GM23338 (cell line): ENCODE results near the gene MMP15. TPM values are rescaled to one million over a fixed set of nuclear protein-coding genes. Genes with fewer than 3 reads are reported as not detected.
"Not testable (repeated sequence)": the region's sequence is repeated elsewhere in the genome, so short reads cannot be mapped to it uniquely, and the experiment has no call there.

Experiments
- ATAC-seq: fragments of 200-7000 bp; cut with Tn5 transposase; 3 replicates; pipeline ENCODE4 v1.9.1; 2020
- DNase-seq: peaks from one replicate; pipeline ENCODE4 v3.0.0-alpha.2; 2015; ENCODE audit warnings: low spot score
- H2AFZ ChIP-seq: fragments of 200-600 bp; sonication (generic); 2 replicates; pipeline ENCODE4 v1.8.0; 2016; ENCODE audit warnings: antibody characterized with exemption, mild to moderate bottlenecking, moderate library complexity
- H3F3A ChIP-seq: fragments of 200-600 bp; sonication (generic); replicated peaks from 2 replicates; pipeline ENCODE4 v1.8.0; 2017; ENCODE audit warnings: antibody characterized with exemption, mixed run types, low read depth
- H3K27ac ChIP-seq: fragments of 200-600 bp; sonication (generic); 2 replicates; pipeline ENCODE4 v1.6.1; 2016; ENCODE audit warnings: low read depth
- H3K27me3 ChIP-seq: fragments of 200-600 bp; sonication (generic); 2 replicates; pipeline ENCODE4 v1.8.0; 2016; ENCODE audit warnings: mild to moderate bottlenecking, mixed run types, moderate library complexity; ENCODE audit not compliant: insufficient read depth
- H3K36me3 ChIP-seq: fragments of 200-600 bp; sonication (generic); 2 replicates; pipeline ENCODE4 v1.8.0; 2016; ENCODE audit warnings: mild to moderate bottlenecking; ENCODE audit not compliant: insufficient read depth
- H3K4me1 ChIP-seq: fragments of 200-600 bp; sonication (generic); 2 replicates; pipeline ENCODE4 v1.8.0; 2016; ENCODE audit warnings: mild to moderate bottlenecking, moderate library complexity; ENCODE audit not compliant: insufficient read depth
- H3K4me2 ChIP-seq: fragments of 200-600 bp; sonication (generic); 2 replicates; pipeline ENCODE4 v1.7.1; 2017; ENCODE audit warnings: mixed run types
- H3K4me3 ChIP-seq: fragments of 200-600 bp; sonication (generic); 2 replicates; pipeline ENCODE4 v1.6.1; 2016; ENCODE audit warnings: mixed run types
- H3K79me2 ChIP-seq: fragments of 200-600 bp; sonication (generic); replicated peaks from 2 replicates; pipeline ENCODE4 v1.8.0; 2017; ENCODE audit warnings: mild to moderate bottlenecking; ENCODE audit not compliant: insufficient read depth
- H3K9me2 ChIP-seq: fragments of 200-600 bp; sonication (generic); 2 replicates; pipeline ENCODE4 v1.8.0; 2017; ENCODE audit not compliant: insufficient read depth
- H4K20me1 ChIP-seq: fragments of 200-600 bp; sonication (generic); replicated peaks from 2 replicates; pipeline ENCODE4 v1.8.0; 2017; ENCODE audit warnings: mild to moderate bottlenecking; ENCODE audit not compliant: insufficient read depth
- H3K27ac Mint-ChIP-seq: 2 replicates; pipeline ENCODE4 v1.8.0; 2020; ENCODE audit warnings: inconsistent platforms, mild to moderate bottlenecking, moderate library complexity, mixed read lengths
- H3K27me3 Mint-ChIP-seq: 3 replicates; pipeline ENCODE4 v1.8.0; 2022; ENCODE audit warnings: low read depth, mild to moderate bottlenecking, moderate library complexity, mixed read lengths, inconsistent platforms; ENCODE audit not compliant: insufficient read depth, poor library complexity
- H3K36me3 Mint-ChIP-seq: 3 replicates; pipeline ENCODE4 v1.8.0; 2021; ENCODE audit warnings: low read depth, mild to moderate bottlenecking, inconsistent platforms, moderate library complexity, mixed read lengths
- H3K4me1 Mint-ChIP-seq: 3 replicates; pipeline ENCODE4 v1.8.0; 2020; ENCODE audit warnings: mild to moderate bottlenecking, inconsistent platforms, mixed read lengths
- H3K4me3 Mint-ChIP-seq: 3 replicates; pipeline ENCODE4 v1.8.0; 2021; ENCODE audit warnings: moderate library complexity, mild to moderate bottlenecking, inconsistent platforms, mixed read lengths
- H3K9me3 Mint-ChIP-seq: 3 replicates; pipeline ENCODE4 v1.8.0; 2020; ENCODE audit warnings: moderate library complexity, mild to moderate bottlenecking, inconsistent platforms, mixed read lengths
- CREB1 ChIP-seq: fragments of 250-450 bp; sonication (Bioruptor Pico); IDR thresholded peaks from 2 replicates; pipeline ENCODE4 v1.5.0; 2020; ENCODE audit warnings: low read depth, mild to moderate bottlenecking, moderate library complexity
- CTCF ChIP-seq, 2 experiments: fragments of 200-600 bp in 1 of 2; sonication (generic) in 1 of 2; conservative IDR thresholded peaks; 2 replicates each; pipeline versions ENCODE4 v1.5.1 to v1.6.1; 2016 to 2017; ENCODE audit warnings: antibody characterized with exemption in 2 of 2, low read depth in 2 of 2, mild to moderate bottlenecking in 2 of 2, moderate library complexity in 1 of 2
- ETS1 ChIP-seq: IDR thresholded peaks from 2 replicates; pipeline ENCODE4 v1.6.1; 2016; ENCODE audit warnings: antibody characterized with exemption
- EZH2 ChIP-seq: fragments of 200-600 bp; sonication (generic); IDR thresholded peaks from one replicate; pipeline ENCODE4 v1.8.0; 2017; ENCODE audit warnings: antibody characterized with exemption, mild to moderate bottlenecking, low read depth; ENCODE audit not compliant: unreplicated experiment
- EZH2phosphoT487 ChIP-seq: fragments of 200-600 bp; sonication (generic); IDR thresholded peaks from one replicate; pipeline ENCODE4 v1.8.1; 2018; ENCODE audit warnings: antibody characterized with exemption; ENCODE audit not compliant: unreplicated experiment
- JUNB ChIP-seq: IDR thresholded peaks from one replicate; pipeline ENCODE4 v1.6.1; 2016; ENCODE audit warnings: antibody characterized with exemption; ENCODE audit not compliant: unreplicated experiment
- NANOG ChIP-seq: IDR thresholded peaks from 2 replicates; pipeline ENCODE4 v1.6.1; 2016; ENCODE audit warnings: antibody characterized with exemption, borderline replicate concordance
- POLR2AphosphoS5 ChIP-seq: IDR thresholded peaks from 2 replicates; pipeline ENCODE4 v1.6.1; 2016; ENCODE audit warnings: antibody characterized with exemption, low read depth
- REST ChIP-seq: IDR thresholded peaks from one replicate; pipeline ENCODE4 v1.6.1; 2018; ENCODE audit warnings: antibody characterized with exemption; ENCODE audit not compliant: unreplicated experiment
- STAT1 ChIP-seq: IDR thresholded peaks from one replicate; pipeline ENCODE4 v1.6.1; 2016; ENCODE audit warnings: antibody characterized with exemption; ENCODE audit not compliant: unreplicated experiment
- ZNF331 ChIP-seq: fragments of 250-450 bp; sonication (Bioruptor Pico); IDR thresholded peaks from 2 replicates; pipeline ENCODE4 v1.5.0; 2020; ENCODE audit warnings: low read depth, mild to moderate bottlenecking, moderate library complexity
- polyA plus RNA-seq: library from polyadenylated mRNA; unstranded; fragments of >200 nt; fragmentation: Nextera tagmentation; extraction: Ambion mirVana; gene quantifications from 2 replicates; pipeline ENCODE4 v1.2.1, GENCODE V29; 2016
- total RNA-seq: library from RNA; depleted of rRNA; stranded (reverse); fragments of >200 nt; shearing (Covaris generic); gene quantifications from 2 replicates; pipeline ENCODE4 v1.2.3, GENCODE V29; 2014

Gene MMP15
- total and polyA plus RNA-seq, 2 experiments from 2014 or later, result 10.9 to 79.1 TPM

GRCh38 chr16:58073086-58073485, 47.5 kb downstream of the MMP15 start:
- not testable (repeated sequence) for H3K4me1 ChIP-seq, H3F3A ChIP-seq, H2AFZ ChIP-seq, H3K4me2 ChIP-seq, H3K4me3 ChIP-seq, DNase-seq, H3K36me3 ChIP-seq, H3K27ac Mint-ChIP-seq, H3K9me2 ChIP-seq, H3K4me1 Mint-ChIP-seq, H4K20me1 ChIP-seq, H3K27me3 ChIP-seq, H3K79me2 ChIP-seq, H3K27ac ChIP-seq, H3K36me3 Mint-ChIP-seq, ATAC-seq, H3K27me3 Mint-ChIP-seq, H3K4me3 Mint-ChIP-seq
- H3K9me3 Mint-ChIP-seq, result peaks cover 24% of the 10 kb centered on the region

GRCh38 chr16:58074657-58075056, 49.1 kb downstream of the MMP15 start:
- Mint-ChIP-seq H3K27ac (no peak overlapping the region), H3K36me3 (peaks cover 6% of the 10 kb centered on the region; the same call in 1 of the 3 replicates), H3K9me3 (peaks cover 24% of the 10 kb centered on the region), H3K27me3 (peaks cover 8% of the 10 kb centered on the region), H3K4me1 (no peaks in the 10 kb centered on the region), H3K4me3 (no peak overlapping the region)
- H3K27ac ChIP-seq, result no peak overlapping the region
- H4K20me1 ChIP-seq, result no peaks in the 10 kb centered on the region
- no peaks in the 10 kb centered on the region for H3F3A ChIP-seq
- no peaks in the 10 kb centered on the region for H3K27me3 ChIP-seq
- H3K79me2 ChIP-seq, result no peaks in the 10 kb centered on the region
- no peak for ATAC-seq
- no peaks in the 10 kb centered on the region for H3K36me3 ChIP-seq
- DNase-seq, result no peak
- H3K4me3 ChIP-seq, result no peak overlapping the region
- no peak overlapping the region for H3K4me2 ChIP-seq
- no peak overlapping the region for H2AFZ ChIP-seq
- H3K9me2 ChIP-seq, result no peaks in the 10 kb centered on the region
- H3K4me1 ChIP-seq, result no peaks in the 10 kb centered on the region
- TF ChIP-seq EZH2, result no peak
- TF ChIP-seq ETS1, result no peak
- no peak for TF ChIP-seq REST
- TF ChIP-seq CTCF (conservative IDR thresholded peaks at IDR 0.05; ENCODE audit: low read depth in 2 of 2), result no peak
- no peak for TF ChIP-seq EZH2phosphoT487
- TF ChIP-seq NANOG, result no peak
- no peak for TF ChIP-seq CREB1 (CRISPR knock-in tag)
- no peak for TF ChIP-seq POLR2AphosphoS5
- TF ChIP-seq JUNB, result no peak
- TF ChIP-seq STAT1, result no peak
- no peak for TF ChIP-seq ZNF331 (CRISPR knock-in tag)
